Endothelial cell of umbilical vein (primary cell): ENCODE data around the gene CTNS. TPM values are rescaled to one million over a fixed set of nuclear protein-coding genes. Genes with fewer than 3 reads are reported as not detected.

Experiments
- BruUV-seq: library from RNA; stranded (reverse); fragments of 400-500 nt; replicated peaks from 2 replicates; lab custom pipeline; 2021; lab: Mats Ljungman, UMichigan
- CTCF ChIA-PET: fragments of 300-600, 350-600 bp; sonication (Branson Sonifier 250); formaldehyde crosslinking; loops from one replicate; lab custom pipeline; 2021; ENCODE audit warnings: antibody characterized with exemption, inconsistent platforms; lab: Charles Lee
- POLR2A ChIA-PET: fragments of 300-600, 350-600 bp; sonication (Branson Sonifier 250); formaldehyde crosslinking; loops from one replicate; lab custom pipeline; 2021; ENCODE audit warnings: antibody characterized with exemption, inconsistent platforms; lab: Charles Lee
- DNase-seq: peaks from one replicate; pipeline ENCODE4 v3.0.0-alpha.2; 2011; ENCODE audit warnings: low read depth, low spot score
- FAIRE-seq: peaks from 2 replicates; lab custom pipeline; 2011; peaks lifted over from hg19 to GRCh38; lab: Jason Lieb, UNC
- H2AFZ ChIP-seq: 2 replicates; pipeline ENCODE4 v1.6.0; 2012; ENCODE audit warnings: low read depth, low read length, control low read depth, inconsistent platforms
- H3K27ac ChIP-seq: 2 replicates; pipeline ENCODE4 v1.5.1; 2011; ENCODE audit warnings: low read depth, mild to moderate bottlenecking, control low read depth, low read length, moderate library complexity; ENCODE audit not compliant: insufficient read depth
- H3K27me3 ChIP-seq, 2 experiments: 2 replicates each; pipeline versions ENCODE4 v1.6.0 to v1.6.1; 2011; ENCODE audit warnings: low read length in 2 of 2, mixed read lengths in 1 of 2; ENCODE audit not compliant: control insufficient read depth in 2 of 2, insufficient read depth in 2 of 2
- H3K36me3 ChIP-seq, 2 experiments: 2 replicates in 1 of 2; 3 replicates in 1 of 2; pipeline ENCODE4 v1.5.1; 2011; ENCODE audit warnings: low read length in 2 of 2, mild to moderate bottlenecking in 1 of 2, moderate library complexity in 1 of 2; ENCODE audit not compliant: control insufficient read depth in 2 of 2, insufficient read depth in 2 of 2; ENCODE audit errors: extremely low read depth in 1 of 2
- H3K4me1 ChIP-seq: 3 replicates; pipeline ENCODE4 v1.5.1; 2011; ENCODE audit warnings: mild to moderate bottlenecking, low read length; ENCODE audit not compliant: control insufficient read depth, insufficient read depth; ENCODE audit errors: extremely low read depth
- H3K4me2 ChIP-seq: 2 replicates; pipeline ENCODE4 v1.6.1; 2011; ENCODE audit warnings: low read length, control low read depth, mixed read lengths; ENCODE audit not compliant: insufficient read depth
- H3K4me3 ChIP-seq, 3 experiments: fragments of 200-600 bp in 1 of 3; sonication (generic), shearing (Covaris generic) in 1 of 3; replicated peaks in 1 of 3; 2 replicates each; pipeline ENCODE4 v1.5.1; 2011 to 2016; ENCODE audit warnings: control low read depth in 3 of 3, low read length in 3 of 3, mild to moderate bottlenecking in 2 of 3, inconsistent platforms in 1 of 3, low read depth in 1 of 3, moderate library complexity in 1 of 3; ENCODE audit not compliant: insufficient read depth in 1 of 3
- H3K79me2 ChIP-seq: 2 replicates; pipeline ENCODE4 v1.6.0; 2012; ENCODE audit warnings: low read length, inconsistent platforms; ENCODE audit not compliant: control insufficient read depth, insufficient read depth
- H3K9ac ChIP-seq: replicated peaks from 2 replicates; pipeline ENCODE3; 2011; ENCODE audit warnings: low read length, control low read depth; ENCODE audit not compliant: insufficient read depth; ENCODE audit errors: extremely low read depth
- H3K9me1 ChIP-seq: replicated peaks from 3 replicates; pipeline ENCODE4 v1.6.0; 2011; ENCODE audit warnings: mild to moderate bottlenecking, low read length; ENCODE audit not compliant: control insufficient read depth, insufficient read depth; ENCODE audit errors: extremely low read depth
- H3K9me3 ChIP-seq: replicated peaks from 2 replicates; pipeline ENCODE4 v1.5.1; 2012; ENCODE audit warnings: low read length, inconsistent platforms; ENCODE audit not compliant: control insufficient read depth, insufficient read depth
- H4K20me1 ChIP-seq: replicated peaks from 2 replicates; pipeline ENCODE3; 2011; ENCODE audit warnings: mild to moderate bottlenecking, low read length; ENCODE audit not compliant: control insufficient read depth, insufficient read depth; ENCODE audit errors: extremely low read depth
- CTCF ChIP-seq, 2 donors: IDR thresholded peaks; 1 replicate in 1 of 2; 2 replicates in 1 of 2; pipeline ENCODE4 v1.5.1; 2011; ENCODE audit warnings: low read length in 2 of 2, mild to moderate bottlenecking in 2 of 2, moderate library complexity in 2 of 2, control low read depth in 1 of 2, inconsistent platforms in 1 of 2, low read depth in 1 of 2; ENCODE audit not compliant: insufficient read depth in 1 of 2; ENCODE audit errors: extremely low read depth in 1 of 2
- EZH2 ChIP-seq: IDR thresholded peaks from 2 replicates; pipeline ENCODE4 v1.6.1; 2012; ENCODE audit warnings: borderline replicate concordance, low read depth, mild to moderate bottlenecking, moderate library complexity, low read length, inconsistent platforms; ENCODE audit not compliant: severe bottlenecking
- FOS ChIP-seq: IDR thresholded peaks from 2 replicates; pipeline ENCODE4 v1.6.1; 2011; ENCODE audit warnings: mild to moderate bottlenecking, low read length, moderate library complexity, borderline replicate concordance; ENCODE audit not compliant: insufficient read depth
- GATA2 ChIP-seq: IDR thresholded peaks from 2 replicates; pipeline ENCODE4 v1.7.0; 2011; ENCODE audit warnings: low read depth, mild to moderate bottlenecking, moderate library complexity, mixed read lengths, low read length; ENCODE audit not compliant: insufficient read length, insufficient read depth
- JUN ChIP-seq: IDR thresholded peaks from 2 replicates; pipeline ENCODE4 v1.6.1; 2011; ENCODE audit warnings: borderline replicate concordance, low read depth; ENCODE audit not compliant: insufficient read length, insufficient read depth
- MAX ChIP-seq: IDR thresholded peaks from 2 replicates; pipeline ENCODE4 v1.6.1; 2011; ENCODE audit not compliant: insufficient read depth, insufficient read length
- MYC ChIP-seq: IDR thresholded peaks from one replicate; pipeline ENCODE4 v1.6.1; 2011; ENCODE audit warnings: mild to moderate bottlenecking, low read depth, low read length
- POLR2A ChIP-seq: IDR thresholded peaks from 2 replicates; pipeline ENCODE4 v1.6.1; 2012; ENCODE audit warnings: low read depth, mild to moderate bottlenecking, control low read depth, low read length
- POLR2AphosphoS5 ChIP-seq: IDR thresholded peaks from 2 replicates; pipeline ENCODE4 v1.6.1; 2012; ENCODE audit warnings: low read depth, mild to moderate bottlenecking, control low read depth, low read length, moderate library complexity; ENCODE audit not compliant: insufficient read depth
- dilution Hi-C: fragments of 300-500 bp; cut with MboI; formaldehyde crosslinking; loops from one replicate; pipeline ENCODE4 v1.15.0; 2019; ENCODE audit warnings: low sequenced_read_pairs; ENCODE audit not compliant: extremely low pct_ligation_motif_present
- intact Hi-C: fragments of 100-400 bp; cut with micrococcal nuclease; formaldehyde crosslinking; loops from one replicate; pipeline ENCODE4 v1.10.0; 2022
- polyA plus RNA-seq, 4 experiments: library from polyadenylated mRNA; depleted of rRNA in 3 of 4; stranded (reverse) in 3 of 4; unstranded in 1 of 4; fragments of >200 nt; gene quantifications; 2 replicates each; pipeline versions ENCODE4 v1.2.1 to v1.2.3, GENCODE V29; 2011 to 2012; ENCODE audit warnings: missing spikeins in 1 of 4
- total RNA-seq: library from RNA; stranded (reverse); gene quantifications from 2 replicates; pipeline ENCODE4 v1.2.3, GENCODE V29; 2021

Gene CTNS
- total and polyA plus RNA-seq, 2 donors (not counting 3 experiments of a cell fraction or from before 2014, with no cell fraction given) = 17.9 to 25.9 TPM

- no peak overlapping the region for H2AFZ ChIP-seq
- no peak for FAIRE-seq
- H4K20me1 ChIP-seq = no peaks in the 10 kb centered on the region
- H3K4me1 ChIP-seq = peaks cover 9% of the 10 kb centered on the region
- DNase-seq = no peak
- no peaks in the 10 kb centered on the region for H3K36me3 ChIP-seq
- BruUV-seq = no TSS peak
- no peaks in the 10 kb centered on the region for H3K9me3 ChIP-seq
- TF ChIP-seq GATA2 (no peak), EZH2 (no peak), JUN (no peak), CTCF (IDR thresholded peaks at IDR 0.05; ENCODE audit: extremely low read depth in 1 of 2, insufficient read depth in 1 of 2, low read depth in 1 of 2, low read length in 2 of 2) (no peak), MAX (no peak), POLR2A (no peak), MYC (no peak), POLR2AphosphoS5 (no peak), FOS (no peak)
- H3K4me2 ChIP-seq = no peak overlapping the region
- H3K79me2 ChIP-seq = no peaks in the 10 kb centered on the region
- no peak overlapping the region for H3K27ac ChIP-seq
- H3K9ac ChIP-seq = no peak overlapping the region
- ChIA-PET POLR2A (no interaction called here), CTCF (no interaction called here)
- no peaks in the 10 kb centered on the region for H3K27me3 ChIP-seq
- H3K9me1 ChIP-seq = no peaks in the 10 kb centered on the region
- intact Hi-C loops (no loop called here), dilution Hi-C loops (no loop called here)
- no peak overlapping the region for H3K4me3 ChIP-seq
These were observed 35.9 kb upstream of the CTNS start for GRCh38 chr17:3600529-3601205.
